ENCODE data around the gene NCK2.
"Not testable (repeated sequence)": the region's sequence is repeated elsewhere in the genome, so short reads cannot be mapped to it uniquely, and the experiment has no call there.

DNA sequence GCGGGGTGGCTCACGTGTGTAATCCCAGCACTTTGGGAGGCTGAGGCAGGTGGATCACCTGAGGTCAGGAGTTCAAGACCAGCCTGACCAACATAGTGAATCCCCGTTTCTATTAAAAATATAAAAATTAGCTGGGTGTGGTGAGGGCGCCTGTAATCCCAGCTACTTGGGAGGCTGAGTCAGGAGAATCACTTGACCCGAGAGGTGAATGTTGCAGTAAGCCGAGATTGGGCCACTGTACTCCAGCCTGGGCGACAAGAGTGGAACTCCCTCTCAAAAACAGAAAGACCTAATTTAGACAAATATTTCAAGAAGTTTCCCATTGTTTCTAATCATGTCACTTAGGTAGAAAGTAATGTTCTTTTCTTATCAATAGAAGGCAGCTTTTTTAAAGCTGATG, 26.6 kb downstream of the NCK2 start:
- not testable (repeated sequence) for TF ChIP-seq CBFB (CRISPR knock-in tag; IDR thresholded peaks at IDR 0.05; ENCODE audit: low read depth); FOXK1 (CRISPR knock-in tag; IDR thresholded peaks at IDR 0.05); ETV6 (CRISPR knock-in tag; IDR thresholded peaks at IDR 0.05); ZBTB43 (CRISPR knock-in tag; IDR thresholded peaks at IDR 0.05); ATF2 (CRISPR knock-in tag; IDR thresholded peaks at IDR 0.05; ENCODE audit: borderline replicate concordance, low read depth); GRHL2 (CRISPR knock-in tag; IDR thresholded peaks at IDR 0.05; ENCODE audit: insufficient replicate concordance, severe bottlenecking); ZNF263 (CRISPR knock-in tag; IDR thresholded peaks at IDR 0.05; ENCODE audit: low read depth); JUN (CRISPR knock-in tag; IDR thresholded peaks at IDR 0.05)
- TF ChIP-seq, protein P1, sequence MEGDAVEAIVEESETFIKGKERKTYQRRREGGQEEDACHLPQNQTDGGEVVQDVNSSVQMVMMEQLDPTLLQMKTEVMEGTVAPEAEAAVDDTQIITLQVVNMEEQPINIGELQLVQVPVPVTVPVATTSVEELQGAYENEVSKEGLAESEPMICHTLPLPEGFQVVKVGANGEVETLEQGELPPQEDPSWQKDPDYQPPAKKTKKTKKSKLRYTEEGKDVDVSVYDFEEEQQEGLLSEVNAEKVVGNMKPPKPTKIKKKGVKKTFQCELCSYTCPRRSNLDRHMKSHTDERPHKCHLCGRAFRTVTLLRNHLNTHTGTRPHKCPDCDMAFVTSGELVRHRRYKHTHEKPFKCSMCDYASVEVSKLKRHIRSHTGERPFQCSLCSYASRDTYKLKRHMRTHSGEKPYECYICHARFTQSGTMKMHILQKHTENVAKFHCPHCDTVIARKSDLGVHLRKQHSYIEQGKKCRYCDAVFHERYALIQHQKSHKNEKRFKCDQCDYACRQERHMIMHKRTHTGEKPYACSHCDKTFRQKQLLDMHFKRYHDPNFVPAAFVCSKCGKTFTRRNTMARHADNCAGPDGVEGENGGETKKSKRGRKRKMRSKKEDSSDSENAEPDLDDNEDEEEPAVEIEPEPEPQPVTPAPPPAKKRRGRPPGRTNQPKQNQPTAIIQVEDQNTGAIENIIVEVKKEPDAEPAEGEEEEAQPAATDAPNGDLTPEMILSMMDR (IDR thresholded peaks at IDR 0.05), result not testable (repeated sequence)
- TF ChIP-seq, protein P2, sequence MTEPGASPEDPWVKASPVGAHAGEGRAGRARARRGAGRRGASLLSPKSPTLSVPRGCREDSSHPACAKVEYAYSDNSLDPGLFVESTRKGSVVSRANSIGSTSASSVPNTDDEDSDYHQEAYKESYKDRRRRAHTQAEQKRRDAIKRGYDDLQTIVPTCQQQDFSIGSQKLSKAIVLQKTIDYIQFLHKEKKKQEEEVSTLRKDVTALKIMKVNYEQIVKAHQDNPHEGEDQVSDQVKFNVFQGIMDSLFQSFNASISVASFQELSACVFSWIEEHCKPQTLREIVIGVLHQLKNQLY (CRISPR knock-in tag; IDR thresholded peaks at IDR 0.05), result not testable (repeated sequence)
- TF ChIP-seq, protein P3, sequence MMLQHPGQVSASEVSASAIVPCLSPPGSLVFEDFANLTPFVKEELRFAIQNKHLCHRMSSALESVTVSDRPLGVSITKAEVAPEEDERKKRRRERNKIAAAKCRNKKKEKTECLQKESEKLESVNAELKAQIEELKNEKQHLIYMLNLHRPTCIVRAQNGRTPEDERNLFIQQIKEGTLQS (CRISPR knock-in tag; conservative IDR thresholded peaks at IDR 0.05), result not testable (repeated sequence)

All from WTC11 (cell line).